Activated CD8-positive, alpha-beta memory T cell treated with anti-CD3 and anti-CD28 coated beads, Interleukin-2, amount 10 ng/mL, durations not matched to agents 7 days and 5 days (primary cell): Measurements from ENCODE around the gene PPP1R9B. TPM values are rescaled to one million over a fixed set of nuclear protein-coding genes. Genes with fewer than 3 reads are reported as not detected.
A peak's percentile ranks its signal among the peaks of the same experiment; 100 is the strongest.

Experiments
- ATAC-seq: fragments of 150-1000 bp; cut with Tn5 transposase; one replicate; pipeline ENCODE4 v1.10.0; 2021; ENCODE audit warnings: moderate library complexity
- CTCF ChIA-PET: fragments of 350-600 bp; sonication (Branson Sonifier 250); formaldehyde crosslinking; loops from one replicate; lab custom pipeline; 2021; ENCODE audit warnings: antibody characterized with exemption; lab: Charles Lee
- DNase-seq: peaks from one replicate; pipeline ENCODE4 v3.0.0-alpha.2; 2020
- H3K27ac Mint-ChIP-seq: one replicate; pipeline ENCODE4 v1.8.0; 2021; ENCODE audit warnings: mild to moderate bottlenecking, mixed read lengths
- H3K27me3 Mint-ChIP-seq: one replicate; pipeline ENCODE4 v1.8.0; 2021; ENCODE audit warnings: mixed read lengths
- H3K36me3 Mint-ChIP-seq: one replicate; pipeline ENCODE4 v1.8.0; 2021; ENCODE audit warnings: mild to moderate bottlenecking, mixed read lengths
- H3K4me1 Mint-ChIP-seq: one replicate; pipeline ENCODE4 v1.8.0; 2021; ENCODE audit warnings: mixed read lengths
- H3K4me3 Mint-ChIP-seq: one replicate; pipeline ENCODE4 v1.8.0; 2021; ENCODE audit warnings: mild to moderate bottlenecking, moderate library complexity, mixed read lengths
- H3K9me3 Mint-ChIP-seq: one replicate; pipeline ENCODE4 v1.8.0; 2022; ENCODE audit warnings: low read depth, mixed read lengths
- total RNA-seq, 2 experiments: library from RNA; stranded (reverse); gene quantifications; one replicate each; pipeline ENCODE4 v1.2.3, GENCODE V29; 2021

Gene PPP1R9B
- total RNA-seq, 2 experiments from 2014 or later, result 108 to 121 TPM

DNA sequence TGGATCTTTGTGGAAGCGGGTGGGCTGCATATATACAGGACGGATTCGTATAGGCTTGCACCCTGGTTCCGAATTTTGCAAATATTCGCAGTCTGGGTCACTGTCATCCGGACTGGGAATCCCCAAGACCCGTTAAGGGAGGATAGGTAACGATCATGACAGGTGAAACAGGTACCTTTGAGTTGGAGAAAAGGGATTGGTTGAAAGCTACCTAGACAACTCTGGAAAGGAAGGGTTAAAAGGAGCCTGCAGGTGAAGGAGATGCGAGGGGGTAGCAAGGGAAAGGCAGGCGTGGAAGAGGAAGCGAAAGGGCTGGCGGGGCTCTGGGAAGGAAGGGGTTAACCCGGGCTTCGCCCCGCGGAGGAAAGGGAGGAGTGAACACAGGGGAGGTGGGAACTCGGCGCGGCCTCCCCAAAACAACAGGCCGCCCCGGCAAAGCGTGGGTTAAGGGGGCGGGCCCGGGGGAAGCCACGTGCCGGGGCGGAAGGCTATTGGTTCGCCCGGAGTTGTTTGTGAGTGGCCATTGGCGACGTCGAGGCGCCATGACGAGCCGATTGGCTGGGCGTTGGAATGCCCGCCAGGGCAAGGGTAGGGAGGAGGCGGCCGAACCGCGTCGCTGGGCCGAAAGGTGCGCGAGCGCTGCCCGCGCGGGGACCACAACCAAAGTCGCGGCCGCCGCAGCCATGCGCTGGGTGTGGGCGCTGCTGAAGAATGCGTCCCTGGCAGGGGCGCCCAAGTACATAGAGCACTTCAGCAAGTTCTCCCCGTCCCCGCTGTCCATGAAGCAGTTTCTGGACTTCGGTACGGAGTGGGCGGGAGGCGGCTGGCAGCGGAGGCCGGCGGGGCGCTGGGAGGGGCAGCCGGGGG lies 55.5 kb downstream of the PPP1R9B start, which contains the start of gene PDK2:
Gene PDK2 (plus strand): TSS at position 599 of the 867 bp plus-strand sequence. CDS start 85 bp downstream, at position 684.
- DNase-seq, result peak; percentile 98
- peaks cover 24% of the 10 kb centered on the region for H3K4me1 Mint-ChIP-seq
- no peaks in the 10 kb centered on the region for H3K9me3 Mint-ChIP-seq
- no peaks in the 10 kb centered on the region for H3K27me3 Mint-ChIP-seq
- peak within 1 kb of the TSS; percentile 96 for H3K4me3 Mint-ChIP-seq
- ATAC-seq, result peak; percentile 96
- CTCF ChIA-PET, result interaction anchor here (0.7 to 6.7 kb wide), 59 partner anchors 7 to 538 kb away, joined by 3 to 58 read pairs (median 5); partner anchors contain the start of genes ITGA3, PPP1R9B, SAMD14 and SGCA
- H3K36me3 Mint-ChIP-seq, result no peaks in the 10 kb centered on the region
- H3K27ac Mint-ChIP-seq, result peak within 1 kb of the TSS; percentile 91

DNA sequence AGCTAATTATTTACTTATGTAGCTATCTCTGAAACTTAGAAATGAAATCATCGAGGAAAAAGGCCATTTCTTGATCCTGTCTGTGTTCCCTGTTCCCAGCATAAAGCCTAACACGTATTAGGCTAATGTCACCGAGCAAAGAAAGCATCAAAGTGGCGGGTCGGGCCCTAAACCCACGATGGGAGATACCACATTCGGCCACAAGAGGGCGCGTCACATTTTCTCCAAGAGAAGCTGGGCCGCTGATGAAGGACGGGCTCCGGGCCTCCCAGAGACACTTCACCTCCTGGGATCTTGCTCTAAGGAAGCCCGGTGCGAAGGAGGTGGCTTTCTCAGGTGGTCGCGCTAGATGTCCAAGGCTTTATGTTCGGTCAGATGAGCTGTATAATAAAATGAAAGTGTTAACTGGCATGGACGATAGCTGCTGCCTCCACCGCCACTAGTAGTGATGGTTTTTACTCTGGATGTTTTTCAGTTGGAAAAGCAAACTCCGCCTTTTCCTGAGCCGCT lies 56.2 kb downstream of the PPP1R9B start:
- peak overlapping the region; percentile 91 for H3K27ac Mint-ChIP-seq
- DNase-seq (peak; percentile 92), ATAC-seq (peak; percentile 43)
- CTCF ChIA-PET, result interaction anchor here (0.7 to 5.3 kb wide), 60 partner anchors 9 to 537 kb away, joined by 3 to 58 read pairs (median 5); partner anchors contain the start of genes ITGA3, PPP1R9B, SAMD14 and SGCA
- H3K9me3 Mint-ChIP-seq, result no peaks in the 10 kb centered on the region
- no peaks in the 10 kb centered on the region for H3K27me3 Mint-ChIP-seq
- H3K36me3 Mint-ChIP-seq, result no peaks in the 10 kb centered on the region
- peaks cover 19% of the 10 kb centered on the region for H3K4me1 Mint-ChIP-seq
- peak overlapping the region; percentile 96 for H3K4me3 Mint-ChIP-seq

DNA sequence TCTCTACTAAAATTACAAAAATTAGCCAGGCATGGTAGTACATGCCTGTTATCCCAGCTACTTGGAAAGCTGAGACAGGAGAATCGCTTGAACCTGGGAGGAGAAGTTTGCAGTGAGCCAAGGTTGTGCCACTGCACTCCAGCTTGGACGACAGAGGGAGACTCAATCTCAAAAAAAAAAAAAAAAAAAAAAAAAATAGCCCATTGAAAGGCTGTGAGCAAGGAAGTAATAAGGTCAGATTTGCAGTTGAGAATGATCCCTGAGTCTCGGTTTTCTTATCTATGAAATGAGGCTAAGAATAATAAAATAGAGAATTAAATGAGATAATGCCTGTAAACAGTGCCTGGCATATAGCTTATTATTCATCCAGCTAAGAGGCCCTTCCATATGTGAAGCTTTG lies 56.7 kb downstream of the PPP1R9B start:
- no peak for ATAC-seq
- no peaks in the 10 kb centered on the region for H3K36me3 Mint-ChIP-seq
- DNase-seq, result no peak
- no peaks in the 10 kb centered on the region for H3K9me3 Mint-ChIP-seq
- peak overlapping the region; percentile 91 for H3K27ac Mint-ChIP-seq
- peaks cover 19% of the 10 kb centered on the region for H3K4me1 Mint-ChIP-seq
- CTCF ChIA-PET, result interaction anchor here (0.6 to 5.3 kb wide), 55 partner anchors 9 to 536 kb away, joined by 3 to 58 read pairs (median 5); partner anchors contain the start of genes ITGA3, PPP1R9B, SAMD14 and SGCA
- H3K4me3 Mint-ChIP-seq, result peak overlapping the region; percentile 96
- no peaks in the 10 kb centered on the region for H3K27me3 Mint-ChIP-seq

DNA sequence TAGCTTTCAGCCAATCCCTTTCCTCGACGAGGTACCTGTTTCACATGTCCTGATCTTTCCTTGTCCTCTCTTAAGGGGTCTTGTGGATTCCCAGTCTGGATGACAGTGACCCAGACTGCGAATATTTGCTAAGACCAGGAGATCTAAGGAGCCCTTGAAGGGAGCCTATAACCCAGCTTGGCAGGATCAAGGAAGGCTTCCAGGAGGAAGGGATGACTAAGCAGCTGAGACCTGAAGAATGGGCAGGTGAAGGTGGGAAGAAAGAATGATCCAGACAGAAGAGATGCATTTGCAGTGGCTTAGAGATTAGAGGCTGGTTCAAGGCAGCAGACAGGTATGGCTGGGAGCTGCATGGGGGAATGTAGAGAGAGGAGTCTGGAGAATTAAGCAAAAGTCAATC lies 57.2 kb downstream of the PPP1R9B start:
- Mint-ChIP-seq H3K9me3 (no peaks in the 10 kb centered on the region), H3K27ac (no peak overlapping the region), H3K27me3 (no peaks in the 10 kb centered on the region), H3K36me3 (no peaks in the 10 kb centered on the region), H3K4me1 (peaks cover 17% of the 10 kb centered on the region), H3K4me3 (no peak overlapping the region)
- CTCF ChIA-PET, result interaction anchor here (0.6 to 5.3 kb wide), 15 partner anchors 10 to 526 kb away, joined by 3 to 58 read pairs (median 5); partner anchors contain the start of genes SAMD14 and SGCA
- DNase-seq, result no peak
- ATAC-seq, result no peak

DNA sequence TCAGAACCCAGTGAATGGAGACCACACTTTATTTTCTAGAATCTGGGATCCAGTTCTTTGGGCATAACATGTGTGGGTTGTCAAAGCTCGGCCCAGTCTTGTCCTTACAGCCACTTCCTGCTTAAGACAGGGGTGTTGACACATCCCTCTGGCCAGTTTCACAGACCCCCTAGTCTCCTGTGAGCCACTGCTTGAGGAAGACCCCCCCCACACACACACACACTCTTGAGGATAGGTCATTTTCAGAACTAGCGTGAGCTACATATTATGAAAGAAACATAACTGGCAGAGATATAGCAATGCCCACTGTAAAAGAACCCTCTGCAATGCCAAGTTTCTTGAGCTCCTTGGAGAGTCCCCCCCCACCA lies 58.6 kb downstream of the PPP1R9B start:
- Mint-ChIP-seq H3K36me3 (no peaks in the 10 kb centered on the region), H3K27ac (no peak overlapping the region), H3K9me3 (no peaks in the 10 kb centered on the region), H3K4me3 (no peak overlapping the region), H3K27me3 (no peaks in the 10 kb centered on the region), H3K4me1 (peaks cover 17% of the 10 kb centered on the region)
- ATAC-seq, result no peak
- CTCF ChIA-PET, result interaction anchor here (0.6 to 5.3 kb wide), 13 partner anchors 9 to 385 kb away, joined by 3 to 58 read pairs (median 3); no protein-coding TSS in a partner anchor
- no peak for DNase-seq

DNA sequence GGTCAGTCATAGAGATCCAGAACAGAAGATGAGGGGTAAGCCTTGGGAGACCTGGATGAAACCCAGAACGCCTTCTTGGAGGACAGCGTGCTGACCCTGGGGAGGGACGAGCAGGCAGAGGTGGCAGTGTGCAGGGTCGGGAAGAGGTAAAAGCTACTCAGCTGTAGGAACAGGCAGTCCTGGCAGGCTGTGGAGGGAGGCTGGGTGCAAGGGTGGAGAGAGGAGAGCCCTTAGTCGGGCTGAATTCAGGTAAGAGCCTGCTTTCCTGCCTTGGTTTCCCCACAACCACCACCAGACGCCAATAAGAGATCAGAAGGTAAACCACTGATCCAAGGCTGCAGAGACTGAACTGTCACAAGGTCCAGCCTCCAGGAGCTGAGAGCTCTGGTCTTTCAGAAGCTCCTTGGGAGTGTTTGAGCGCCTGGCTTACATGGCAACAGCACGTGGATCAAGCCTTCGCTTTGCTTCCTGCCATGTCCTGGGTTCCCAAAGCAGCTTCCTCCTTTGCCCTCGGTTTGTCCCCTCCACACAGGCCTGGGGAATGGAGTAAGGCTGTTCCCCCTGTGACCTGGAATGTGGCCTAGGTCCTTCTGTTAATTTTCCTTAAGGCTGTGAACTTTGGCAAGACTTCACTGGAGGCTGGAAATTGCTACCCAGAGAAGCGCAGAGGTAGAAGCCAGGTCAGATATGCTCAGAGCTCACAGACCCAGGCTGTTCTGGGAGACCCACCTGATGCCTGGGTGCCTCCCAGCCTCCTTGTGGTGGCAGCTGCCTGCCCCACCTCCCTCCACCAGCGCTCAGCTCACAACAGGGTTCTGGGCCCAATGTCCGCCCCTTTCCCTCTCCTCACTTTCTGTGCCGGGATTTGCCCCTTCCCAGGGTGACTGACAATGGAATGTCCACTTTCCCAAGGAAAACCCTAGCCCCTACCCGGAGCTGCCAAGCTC lies 59.2 kb downstream of the PPP1R9B start:
- DNase-seq, result no peak
- H3K36me3 Mint-ChIP-seq, result no peaks in the 10 kb centered on the region
- CTCF ChIA-PET, result interaction anchor here (0.9 to 5.3 kb wide), 6 partner anchors 10 to 71 kb away, joined by 3 to 58 read pairs (median 3); no protein-coding TSS in a partner anchor
- H3K9me3 Mint-ChIP-seq, result no peaks in the 10 kb centered on the region
- peaks cover 15% of the 10 kb centered on the region for H3K4me1 Mint-ChIP-seq
- no peak overlapping the region for H3K27ac Mint-ChIP-seq
- no peak overlapping the region for H3K4me3 Mint-ChIP-seq
- no peaks in the 10 kb centered on the region for H3K27me3 Mint-ChIP-seq
- ATAC-seq, result no peak

DNA sequence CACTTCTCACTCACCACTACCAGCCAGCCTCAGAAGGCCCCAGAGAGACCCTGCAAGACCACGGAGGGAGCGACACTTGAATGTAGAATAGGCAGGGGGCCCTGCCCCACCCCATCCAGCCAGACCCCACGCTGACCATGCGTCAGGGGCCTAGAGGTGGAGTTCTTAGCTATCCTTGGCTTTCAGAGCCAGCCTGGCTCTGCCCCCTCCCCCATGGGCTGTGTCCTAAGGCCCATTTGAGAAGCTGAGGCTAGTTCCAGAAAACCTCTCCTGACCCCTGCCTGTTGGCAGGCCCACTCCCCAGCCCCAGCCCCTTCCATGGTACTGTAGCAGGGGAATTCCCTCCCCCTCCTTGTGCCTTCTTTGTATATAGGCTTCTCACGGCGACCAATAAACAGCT lies 60.4 kb downstream of the PPP1R9B start:
- Mint-ChIP-seq H3K4me1 (peaks cover 8% of the 10 kb centered on the region), H3K4me3 (no peak overlapping the region), H3K9me3 (no peaks in the 10 kb centered on the region), H3K36me3 (no peaks in the 10 kb centered on the region), H3K27me3 (no peaks in the 10 kb centered on the region), H3K27ac (no peak overlapping the region)
- DNase-seq, result no peak
- no peak for ATAC-seq
- CTCF ChIA-PET, result interaction anchor here (5.3 kb wide), 1 partner anchor 63 kb away, joined by 58 read pairs; no protein-coding TSS in a partner anchor

DNA sequence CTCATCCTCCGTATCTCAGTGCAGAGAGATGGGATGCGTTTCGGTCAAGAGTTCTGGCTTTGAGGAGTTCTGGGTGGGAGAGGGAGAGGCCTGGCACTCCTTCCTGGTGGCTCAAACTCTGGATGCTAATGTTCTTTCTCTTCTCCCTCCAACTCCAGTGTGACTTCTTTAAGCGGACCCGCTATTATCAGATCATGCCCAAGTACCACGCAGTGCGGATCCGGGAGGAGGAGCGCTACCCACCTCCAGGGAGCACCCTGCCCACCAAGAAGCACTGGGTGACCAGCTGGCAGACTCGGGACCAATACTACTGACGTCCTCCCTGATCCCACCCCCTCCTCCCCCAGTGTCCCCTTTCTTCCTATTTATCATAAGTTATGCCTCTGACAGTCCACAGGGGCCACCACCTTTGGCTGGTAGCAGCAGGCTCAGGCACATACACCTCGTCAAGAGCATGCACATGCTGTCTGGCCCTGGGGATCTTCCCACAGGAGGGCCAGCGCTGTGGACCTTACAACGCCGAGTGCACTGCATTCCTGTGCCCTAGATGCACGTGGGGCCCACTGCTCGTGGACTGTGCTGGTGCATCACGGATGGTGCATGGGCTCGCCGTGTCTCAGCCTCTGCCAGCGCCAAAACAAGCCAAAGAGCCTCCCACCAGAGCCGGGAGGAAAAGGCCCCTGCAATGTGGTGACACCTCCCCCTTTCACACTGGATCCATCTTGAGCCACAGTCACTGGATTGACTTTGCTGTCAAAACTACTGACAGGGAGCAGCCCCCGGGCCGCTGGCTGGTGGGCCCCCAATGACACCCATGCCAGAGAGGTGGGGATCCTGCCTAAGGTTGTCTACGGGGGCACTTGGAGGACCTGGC lies 61.3 kb downstream of the PPP1R9B start:
- no peak for ATAC-seq
- Mint-ChIP-seq H3K4me1 (peaks cover 2% of the 10 kb centered on the region), H3K27me3 (no peaks in the 10 kb centered on the region), H3K36me3 (no peaks in the 10 kb centered on the region), H3K4me3 (no peak overlapping the region), H3K9me3 (no peaks in the 10 kb centered on the region), H3K27ac (no peak overlapping the region)
- CTCF ChIA-PET, result interaction anchor here (2.9 to 3.2 kb wide), 2 partner anchors 9 to 32 kb away, joined by 35 to 42 read pairs; partner anchors contain the start of genes ITGA3 and PDK2
- DNase-seq, result no peak

DNA sequence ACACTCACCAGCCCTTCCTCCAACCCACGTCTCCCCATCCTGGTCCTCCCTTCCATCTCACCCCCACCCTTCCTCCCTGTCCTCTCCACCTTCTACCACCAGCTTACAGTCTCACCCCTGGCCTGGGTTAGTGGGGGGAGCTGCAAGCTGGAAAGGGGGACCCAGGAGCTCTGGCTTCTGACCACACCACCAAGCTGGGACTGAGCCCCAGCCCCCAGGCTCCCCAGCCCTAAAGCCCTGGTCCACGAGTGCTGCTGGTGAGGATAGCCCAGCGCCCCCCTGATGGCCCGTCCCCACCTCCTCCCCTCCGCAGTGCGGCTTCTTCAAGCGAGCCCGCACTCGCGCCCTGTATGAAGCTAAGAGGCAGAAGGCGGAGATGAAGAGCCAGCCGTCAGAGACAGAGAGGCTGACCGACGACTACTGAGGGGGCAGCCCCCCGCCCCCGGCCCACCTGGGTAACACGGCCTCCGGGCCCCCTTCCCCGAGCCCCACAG lies 62.5 kb downstream of the PPP1R9B start:
- H3K36me3 Mint-ChIP-seq, result no peaks in the 10 kb centered on the region
- DNase-seq, result no peak
- H3K9me3 Mint-ChIP-seq, result no peaks in the 10 kb centered on the region
- no peak overlapping the region for H3K4me3 Mint-ChIP-seq
- no peaks in the 10 kb centered on the region for H3K4me1 Mint-ChIP-seq
- no peak for ATAC-seq
- no peak overlapping the region for H3K27ac Mint-ChIP-seq
- H3K27me3 Mint-ChIP-seq, result no peaks in the 10 kb centered on the region
- CTCF ChIA-PET, result interaction anchor here (0.5 to 3.2 kb wide), 39 partner anchors 10 to 531 kb away, joined by 3 to 149 read pairs (median 5); partner anchors contain the start of genes ITGA3 and PDK2

DNA sequence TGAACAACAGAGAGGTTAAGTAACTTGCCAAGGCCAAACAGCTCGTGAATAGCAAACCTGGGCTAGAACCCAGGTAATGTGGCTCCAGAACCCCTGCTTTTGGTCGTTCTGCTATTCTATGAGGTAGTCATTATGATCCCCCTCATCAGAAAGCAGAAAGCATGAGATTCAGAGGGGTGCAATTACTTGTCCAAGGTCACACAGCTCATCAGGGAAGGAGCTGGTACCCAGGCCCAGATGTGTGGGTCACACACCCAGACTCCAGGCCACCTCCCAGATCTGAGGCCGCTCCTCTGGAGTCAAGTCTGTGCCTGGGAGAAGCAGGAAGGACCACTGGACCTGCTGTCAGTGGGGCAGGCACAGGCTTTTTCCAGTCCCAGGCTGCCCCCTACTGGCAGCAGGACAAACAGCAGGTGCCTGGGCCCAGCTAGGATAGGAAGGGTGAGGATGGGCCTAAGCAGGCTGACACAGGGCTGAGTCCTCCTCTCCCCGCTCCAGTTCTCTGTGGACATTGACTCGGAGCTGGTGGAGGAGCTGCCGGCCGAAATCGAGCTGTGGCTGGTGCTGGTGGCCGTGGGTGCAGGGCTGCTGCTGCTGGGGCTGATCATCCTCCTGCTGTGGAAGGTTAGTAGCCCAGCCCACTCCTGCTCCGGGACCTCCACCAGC lies 63.1 kb downstream of the PPP1R9B start:
- H3K4me3 Mint-ChIP-seq, result no peak overlapping the region
- CTCF ChIA-PET, result interaction anchor here (0.5 to 3.2 kb wide), 41 partner anchors 9 to 530 kb away, joined by 3 to 149 read pairs (median 5); partner anchors contain the start of genes ITGA3 and PDK2

More for the DNA sequence above, 63.1 kb downstream of the PPP1R9B start:
- ATAC-seq (peak; percentile 90), DNase-seq (peak; percentile 86)
- no peaks in the 10 kb centered on the region for H3K4me1 Mint-ChIP-seq
- H3K27ac Mint-ChIP-seq, result no peak overlapping the region
- no peaks in the 10 kb centered on the region for H3K36me3 Mint-ChIP-seq
- H3K9me3 Mint-ChIP-seq, result no peaks in the 10 kb centered on the region
- H3K27me3 Mint-ChIP-seq, result no peaks in the 10 kb centered on the region
